HEK293T (cell line): ENCODE data around the gene LTA.

Source experiments
- CTCF ChIA-PET: fragments of 350-600 bp; formaldehyde crosslinking; extraction: SDS; loops from one replicate; lab custom pipeline; 2021; ENCODE audit warnings: antibody characterized with exemption, inconsistent platforms; lab: Yijun Ruan, JAX
- POLR2A ChIA-PET: fragments of 350-600 bp; formaldehyde crosslinking; extraction: SDS; loops from one replicate; lab custom pipeline; 2020; ENCODE audit warnings: antibody characterized with exemption, inconsistent platforms; lab: Yijun Ruan, JAX
- DNase-seq: peaks from one replicate; pipeline ENCODE4 v3.0.0; 2012; ENCODE audit warnings: mixed read lengths; ENCODE audit errors: extremely low spot score
- ARNT ChIP-seq: fragments of 450-650 bp; IDR thresholded peaks from 2 replicates; pipeline ENCODE4 v1.6.1; 2017; ENCODE audit warnings: mild to moderate bottlenecking
- BHLHE40 ChIP-seq: fragments of 450-650 bp; IDR thresholded peaks from 2 replicates; pipeline ENCODE4 v1.6.1; 2016; ENCODE audit warnings: mild to moderate bottlenecking, moderate library complexity, borderline replicate concordance
- CTBP1 ChIP-seq: fragments of 450-650 bp; IDR thresholded peaks from 2 replicates; pipeline ENCODE4 v1.6.1; 2016; ENCODE audit warnings: borderline replicate concordance
- ELF4 ChIP-seq: fragments of 450-650 bp; IDR thresholded peaks from 2 replicates; pipeline ENCODE4 v1.6.1; 2017; ENCODE audit warnings: antibody characterized with exemption
- FOXA1 ChIP-seq: fragments of 450-650 bp; IDR thresholded peaks from 2 replicates; pipeline ENCODE4 v1.6.1; 2016; ENCODE audit warnings: mild to moderate bottlenecking
- FOXK2 ChIP-seq: fragments of 450-650 bp; IDR thresholded peaks from 2 replicates; pipeline ENCODE4 v1.6.1; 2016; ENCODE audit warnings: mild to moderate bottlenecking
- FOXM1 ChIP-seq: fragments of 450-650 bp; IDR thresholded peaks from 2 replicates; pipeline ENCODE4 v1.6.1; 2017; ENCODE audit warnings: mild to moderate bottlenecking, borderline replicate concordance
- HDGF ChIP-seq: fragments of 450-650 bp; IDR thresholded peaks from 2 replicates; pipeline ENCODE4 v1.6.1; 2017; ENCODE audit warnings: antibody characterized with exemption, borderline replicate concordance
- L3MBTL2 ChIP-seq: fragments of 450-650 bp; conservative IDR thresholded peaks from 2 replicates; pipeline ENCODE4 v1.6.1; 2016; ENCODE audit warnings: mild to moderate bottlenecking
- LEF1 ChIP-seq: fragments of 450-650 bp; IDR thresholded peaks from 2 replicates; pipeline ENCODE4 v1.6.1; 2017; ENCODE audit warnings: mild to moderate bottlenecking, borderline replicate concordance
- NFRKB ChIP-seq: fragments of 450-650 bp; IDR thresholded peaks from 2 replicates; pipeline ENCODE4 v1.6.1; 2016; ENCODE audit warnings: mild to moderate bottlenecking, moderate library complexity
- PKNOX1 ChIP-seq: fragments of 450-650 bp; IDR thresholded peaks from 2 replicates; pipeline ENCODE4 v1.6.1; 2016
- SP1 ChIP-seq: fragments of 450-650 bp; IDR thresholded peaks from 2 replicates; pipeline ENCODE4 v1.6.1; 2017
- SUZ12 ChIP-seq: fragments of 450-650 bp; IDR thresholded peaks from 2 replicates; pipeline ENCODE4 v1.6.1; 2016; ENCODE audit warnings: mild to moderate bottlenecking
- TARDBP ChIP-seq: fragments of 450-650 bp; IDR thresholded peaks from 2 replicates; pipeline ENCODE4 v1.6.1; 2016
- ZNF384 ChIP-seq: fragments of 450-650 bp; IDR thresholded peaks from 2 replicates; pipeline ENCODE4 v1.6.1; 2016

Gene LTA

GRCh38 chr6:31619805-31620585, 47.9 kb downstream of the LTA start:
- peak; percentile 98 for DNase-seq
- TF ChIP-seq SP1 = no peak
- peak; percentile 99 for TF ChIP-seq L3MBTL2
- peak; percentile 97 for TF ChIP-seq ZNF384
- no peak for TF ChIP-seq PKNOX1
- ChIA-PET POLR2A (interaction anchor here (1.0 to 3.3 kb wide), 3 partner anchors 33 to 79 kb away, joined by 5 to 24 read pairs (median 6); partner anchors contain the start of genes BAG6, C6orf47 and DDX39B), CTCF (no interaction called here)

GRCh38 chr6:31620586-31621319, 48.7 kb downstream of the LTA start, which contains the start of gene PRRC2A:
Gene PRRC2A, plus strand, starts transcription at chr6:31620715. Its CDS starts 2,075 bp downstream, at chr6:31622790.
- ChIA-PET CTCF (interaction anchor here (1.1 kb wide), 1 partner anchor 22 kb away, joined by 3 read pairs; no protein-coding TSS in a partner anchor), POLR2A (interaction anchor here (1.0 to 3.3 kb wide), 9 partner anchors 15 to 117 kb away, joined by 3 to 24 read pairs (median 8); partner anchors contain the start of genes ATP6V1G2, BAG6, C6orf47 and CSNK2B)
- DNase-seq = peak; percentile 74
- no peak for TF ChIP-seq CTBP1
- TF ChIP-seq NFRKB = peak; percentile 91

GRCh38 chr6:31621320-31621939, 49.3 kb downstream of the LTA start:
- CTCF ChIA-PET = interaction anchor here (1.1 kb wide), 2 partner anchors 23 to 39 kb away, joined by 3 to 4 read pairs; partner anchors contain the start of gene C6orf47
- TF ChIP-seq HDGF (no peak), FOXA1 (no peak), SUZ12 (no peak), CTBP1 (no peak), SP1 (no peak)
- POLR2A ChIA-PET = interaction anchor here (1.2 to 3.3 kb wide), 10 partner anchors 15 to 116 kb away, joined by 3 to 24 read pairs (median 8); partner anchors contain the start of genes ATP6V1G2, BAG6, C6orf47 and CSNK2B
- no peak for DNase-seq

GRCh38 chr6:31621991-31622390, 49.9 kb downstream of the LTA start:
- ChIA-PET POLR2A (interaction anchor here (0.8 to 3.3 kb wide), 13 partner anchors 11 to 185 kb away, joined by 3 to 24 read pairs (median 6); partner anchors contain the start of genes ATP6V1G2, BAG6, C6orf47 and CSNK2B), CTCF (interaction anchor here (1.1 kb wide), 2 partner anchors 24 to 39 kb away, joined by 3 to 4 read pairs; partner anchors contain the start of gene C6orf47)
- no peak for DNase-seq
- TF ChIP-seq LEF1 = no peak
- TF ChIP-seq L3MBTL2 = no peak
- no peak for TF ChIP-seq ARNT
- no peak for TF ChIP-seq TARDBP
- no peak for TF ChIP-seq FOXK2
- TF ChIP-seq BHLHE40 = no peak
- no peak for TF ChIP-seq NFRKB
- no peak for TF ChIP-seq ZNF384
- TF ChIP-seq PKNOX1 = no peak
- TF ChIP-seq HDGF = no peak
- no peak for TF ChIP-seq ELF4
- no peak for TF ChIP-seq FOXM1
- TF ChIP-seq SP1 = no peak
- TF ChIP-seq SUZ12 = no peak
- no peak for TF ChIP-seq FOXA1
- TF ChIP-seq CTBP1 = no peak

GRCh38 chr6:31622684-31623091, 50.6 kb downstream of the LTA start:
- DNase-seq = no peak
- TF ChIP-seq LEF1 (no peak), FOXM1 (no peak), ARNT (no peak), FOXA1 (no peak), NFRKB (no peak), FOXK2 (no peak), SUZ12 (no peak), CTBP1 (no peak), L3MBTL2 (no peak), BHLHE40 (no peak), SP1 (no peak), HDGF (no peak), ZNF384 (no peak), ELF4 (no peak), TARDBP (no peak), PKNOX1 (no peak)
- CTCF ChIA-PET = interaction anchor here (0.7 to 1.1 kb wide), 2 partner anchors 38 to 76 kb away, joined by 3 to 4 read pairs; partner anchors contain the start of genes ATP6V1G2 and C6orf47
- POLR2A ChIA-PET = interaction anchor here (0.8 to 3.3 kb wide), 10 partner anchors 10 to 184 kb away, joined by 3 to 24 read pairs (median 7); partner anchors contain the start of genes ATP6V1G2, BAG6, C6orf47 and DDX39B
